ENCODE results near the gene TAF13.

TAF13 gene

DNA sequence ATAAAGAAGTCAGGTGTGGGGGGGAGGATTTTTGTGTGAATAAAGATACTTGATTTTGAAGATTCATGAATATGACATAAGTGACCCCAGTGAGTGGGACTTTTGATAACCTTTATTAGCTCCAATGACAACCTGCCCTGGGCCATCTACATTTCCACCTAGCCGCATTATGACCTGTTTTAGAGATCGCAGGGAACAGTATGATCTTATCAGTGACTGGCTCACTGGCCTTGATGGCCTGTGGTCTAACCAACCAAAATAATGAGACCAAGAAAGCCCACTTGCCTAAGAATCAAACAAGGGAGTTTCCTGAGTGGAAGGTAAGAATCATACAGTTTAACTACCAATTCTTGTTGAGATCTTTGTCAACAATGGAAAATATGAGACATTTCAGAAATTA is 39.9 kb upstream of the TAF13 start:
- no peaks in the 10 kb centered on the region for H3K4me1 ChIP-seq (ENCODE audit: control insufficient read depth, insufficient read depth, low read length)
- no peak overlapping the region for H3K4me3 ChIP-seq (ENCODE audit: low read depth, low read length)
- H3K36me3 ChIP-seq (ENCODE audit: control insufficient read depth in 2 of 2, insufficient read depth in 1 of 2, low read length in 2 of 2), result no peaks in the 10 kb centered on the region
- H3K27ac ChIP-seq (ENCODE audit: extremely low read depth, low read depth, low read length), result no peak overlapping the region
- POLR2A ChIA-PET, result interaction anchor here (4.1 kb wide), 1 partner anchor 15 kb away, joined by 23 read pairs; no protein-coding TSS in a partner anchor
- CTCF ChIA-PET, result interaction anchor here (1.1 to 1.6 kb wide), 2 partner anchors 16 kb away, joined by 4 to 8 read pairs; no protein-coding TSS in a partner anchor
- H3K9me3 ChIP-seq (ENCODE audit: control insufficient read depth, insufficient read depth, low read depth, low read length), result no peaks in the 10 kb centered on the region
- TF ChIP-seq ZNF449 (tag by site-specific recombination; IDR thresholded peaks at IDR 0.05) (no peak), ZNF560 (tag by site-specific recombination; IDR thresholded peaks at IDR 0.05; ENCODE audit: borderline replicate concordance) (no peak), ZBTB17 (tag by site-specific recombination; IDR thresholded peaks at IDR 0.05) (no peak), ZNF24 (tag by site-specific recombination; IDR thresholded peaks at IDR 0.05) (no peak), KLF16 (tag by site-specific recombination; IDR thresholded peaks at IDR 0.05) (no peak), MZF1 (tag by site-specific recombination; IDR thresholded peaks at IDR 0.05; ENCODE audit: borderline replicate concordance) (no peak), ZBTB44 (tag by site-specific recombination; IDR thresholded peaks at IDR 0.05) (no peak), ZNF2 (tag by site-specific recombination; IDR thresholded peaks at IDR 0.05) (no peak), GLIS1 (tag by site-specific recombination; IDR thresholded peaks at IDR 0.05) (no peak), KLF9 (tag by site-specific recombination; IDR thresholded peaks at IDR 0.05; ENCODE audit: low read depth) (no peak), EGR2 (tag by site-specific recombination; IDR thresholded peaks at IDR 0.05; ENCODE audit: low read depth) (no peak), ZNF600 (tag by site-specific recombination; IDR thresholded peaks at IDR 0.05) (no peak), ZNF23 (tag by site-specific recombination; IDR thresholded peaks at IDR 0.05; ENCODE audit: borderline replicate concordance) (no peak), ZSCAN18 (tag by site-specific recombination; IDR thresholded peaks at IDR 0.05) (no peak), ZNF629 (tag by site-specific recombination; IDR thresholded peaks at IDR 0.05) (no peak), ZNF555 (tag by site-specific recombination; conservative IDR thresholded peaks at IDR 0.05) (no peak)

- H3K4me1 ChIP-seq (ENCODE audit: control insufficient read depth, insufficient read depth, low read length), result no peaks in the 10 kb centered on the region
- H3K9me3 ChIP-seq (ENCODE audit: control insufficient read depth, insufficient read depth, low read depth, low read length), result no peaks in the 10 kb centered on the region
- peak overlapping the region; percentile 21 for H3K4me3 ChIP-seq (ENCODE audit: low read depth, low read length)
- no peak overlapping the region for H3K27ac ChIP-seq (ENCODE audit: extremely low read depth, low read depth, low read length)
- no peaks in the 10 kb centered on the region for H3K36me3 ChIP-seq (ENCODE audit: control insufficient read depth in 2 of 2, insufficient read depth in 1 of 2, low read length in 2 of 2)
- ChIA-PET POLR2A (interaction anchor here (4.1 kb wide), 1 partner anchor 14 kb away, joined by 23 read pairs; no protein-coding TSS in a partner anchor), CTCF (interaction anchor here (0.6 to 1.6 kb wide), 9 partner anchors 14 to 206 kb away, joined by 3 to 8 read pairs (median 3); no protein-coding TSS in a partner anchor)
- TF ChIP-seq KLF10 (tag by site-specific recombination; IDR thresholded peaks at IDR 0.05) (no peak), IKZF3 (tag by site-specific recombination; IDR thresholded peaks at IDR 0.05) (no peak), ZNF624 (tag by site-specific recombination; IDR thresholded peaks at IDR 0.05) (no peak), ZNF571 (tag by site-specific recombination; IDR thresholded peaks at IDR 0.05) (no peak), PRDM4 (tag by site-specific recombination; IDR thresholded peaks at IDR 0.05) (no peak), ZNF600 (tag by site-specific recombination; IDR thresholded peaks at IDR 0.05) (no peak), ZNF132 (tag by site-specific recombination; IDR thresholded peaks at IDR 0.05; ENCODE audit: borderline replicate concordance) (no peak)
- TF ChIP-seq, protein P1, sequence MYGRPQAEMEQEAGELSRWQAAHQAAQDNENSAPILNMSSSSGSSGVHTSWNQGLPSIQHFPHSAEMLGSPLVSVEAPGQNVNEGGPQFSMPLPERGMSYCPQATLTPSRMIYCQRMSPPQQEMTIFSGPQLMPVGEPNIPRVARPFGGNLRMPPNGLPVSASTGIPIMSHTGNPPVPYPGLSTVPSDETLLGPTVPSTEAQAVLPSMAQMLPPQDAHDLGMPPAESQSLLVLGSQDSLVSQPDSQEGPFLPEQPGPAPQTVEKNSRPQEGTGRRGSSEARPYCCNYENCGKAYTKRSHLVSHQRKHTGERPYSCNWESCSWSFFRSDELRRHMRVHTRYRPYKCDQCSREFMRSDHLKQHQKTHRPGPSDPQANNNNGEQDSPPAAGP (tag by site-specific recombination; IDR thresholded peaks at IDR 0.05), result no peak
- TF ChIP-seq, protein P2, sequence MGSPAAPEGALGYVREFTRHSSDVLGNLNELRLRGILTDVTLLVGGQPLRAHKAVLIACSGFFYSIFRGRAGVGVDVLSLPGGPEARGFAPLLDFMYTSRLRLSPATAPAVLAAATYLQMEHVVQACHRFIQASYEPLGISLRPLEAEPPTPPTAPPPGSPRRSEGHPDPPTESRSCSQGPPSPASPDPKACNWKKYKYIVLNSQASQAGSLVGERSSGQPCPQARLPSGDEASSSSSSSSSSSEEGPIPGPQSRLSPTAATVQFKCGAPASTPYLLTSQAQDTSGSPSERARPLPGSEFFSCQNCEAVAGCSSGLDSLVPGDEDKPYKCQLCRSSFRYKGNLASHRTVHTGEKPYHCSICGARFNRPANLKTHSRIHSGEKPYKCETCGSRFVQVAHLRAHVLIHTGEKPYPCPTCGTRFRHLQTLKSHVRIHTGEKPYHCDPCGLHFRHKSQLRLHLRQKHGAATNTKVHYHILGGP (tag by site-specific recombination; IDR thresholded peaks at IDR 0.05), result no peak
Observed at GRCh38 chr1:109114342-109114674, 38.5 kb upstream of the TAF13 start.
